HG02678 (cell line): ENCODE data around the gene TMEM132A.

Experiments used
- ATAC-seq: cut with Tn5 transposase; IDR thresholded peaks from one replicate; pipeline ENCODE4 v1.9.1; 2021; ENCODE audit warnings: mild to moderate bottlenecking, moderate library complexity; ENCODE audit not compliant: unreplicated experiment

Gene TMEM132A

DNA sequence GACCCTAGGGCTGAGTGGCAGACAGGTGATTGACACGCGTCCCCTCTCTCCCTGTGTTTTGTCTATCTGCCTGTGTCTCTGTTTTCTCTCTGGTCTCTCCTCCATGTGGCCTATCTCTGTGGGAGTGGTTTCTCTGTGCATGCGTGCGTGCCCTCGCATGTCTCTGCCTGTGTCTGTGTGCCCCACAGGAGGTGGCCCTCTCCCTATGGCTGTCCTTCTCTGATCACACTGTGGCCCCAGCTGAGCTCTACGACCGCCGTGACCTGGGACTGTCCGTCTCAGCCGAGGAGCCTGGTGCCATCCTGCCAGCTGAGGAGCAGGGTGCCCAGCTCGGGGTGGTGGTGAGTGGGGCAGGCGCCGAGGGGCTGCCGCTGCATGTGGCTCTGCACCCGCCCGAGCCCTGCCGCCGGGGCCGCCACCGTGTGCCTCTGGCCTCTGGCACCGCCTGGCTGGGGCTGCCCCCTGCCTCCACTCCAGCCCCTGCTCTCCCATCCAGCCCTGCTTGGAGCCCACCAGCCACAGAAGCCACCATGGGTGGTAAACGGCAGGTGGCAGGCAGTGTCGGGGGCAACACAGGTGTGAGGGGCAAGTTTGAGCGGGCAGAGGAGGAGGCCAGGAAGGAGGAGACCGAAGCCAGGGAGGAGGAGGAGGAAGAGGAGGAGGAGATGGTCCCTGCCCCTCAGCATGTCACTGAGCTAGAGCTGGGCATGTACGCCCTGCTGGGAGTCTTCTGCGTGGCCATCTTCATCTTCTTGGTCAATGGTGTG lies 11.6 kb downstream of the TMEM132A start:
- ATAC-seq: no peak

DNA sequence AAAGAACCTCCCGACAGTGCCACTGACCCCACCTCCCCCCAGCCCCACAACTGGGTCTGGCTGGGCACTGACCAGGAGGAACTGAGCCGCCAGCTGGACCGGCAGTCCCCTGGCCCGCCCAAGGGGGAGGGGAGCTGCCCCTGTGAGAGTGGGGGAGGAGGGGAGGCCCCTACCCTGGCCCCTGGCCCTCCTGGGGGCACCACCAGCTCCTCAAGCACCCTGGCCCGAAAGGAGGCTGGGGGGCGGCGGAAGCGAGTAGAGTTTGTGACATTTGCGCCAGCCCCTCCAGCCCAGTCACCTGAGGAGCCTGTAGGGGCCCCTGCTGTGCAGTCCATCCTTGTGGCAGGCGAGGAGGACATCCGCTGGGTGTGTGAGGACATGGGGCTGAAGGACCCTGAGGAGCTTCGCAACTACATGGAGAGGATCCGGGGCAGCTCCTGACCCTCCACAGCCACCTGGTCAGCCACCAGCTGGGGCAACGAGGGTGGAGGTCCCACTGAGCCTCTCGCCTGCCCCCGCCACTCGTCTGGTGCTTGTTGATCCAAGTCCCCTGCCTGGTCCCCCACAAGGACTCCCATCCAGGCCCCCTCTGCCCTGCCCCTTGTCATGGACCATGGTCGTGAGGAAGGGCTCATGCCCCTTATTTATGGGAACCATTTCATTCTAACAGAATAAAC lies 12.3 kb downstream of the TMEM132A start:
- ATAC-seq: no peak

- no peak for ATAC-seq
These were observed 12.9 kb downstream of the TMEM132A start for GRCh38 chr11:60937144-60937527.

GRCh38 chr11:60937811-60938210 lies 13.6 kb downstream of the TMEM132A start:
- no peak for ATAC-seq

GRCh38 chr11:60938500-60938899 lies 14.2 kb downstream of the TMEM132A start:
- ATAC-seq: no peak

- ATAC-seq: no peak
These were observed 15.0 kb downstream of the TMEM132A start for GRCh38 chr11:60939301-60939700.

DNA sequence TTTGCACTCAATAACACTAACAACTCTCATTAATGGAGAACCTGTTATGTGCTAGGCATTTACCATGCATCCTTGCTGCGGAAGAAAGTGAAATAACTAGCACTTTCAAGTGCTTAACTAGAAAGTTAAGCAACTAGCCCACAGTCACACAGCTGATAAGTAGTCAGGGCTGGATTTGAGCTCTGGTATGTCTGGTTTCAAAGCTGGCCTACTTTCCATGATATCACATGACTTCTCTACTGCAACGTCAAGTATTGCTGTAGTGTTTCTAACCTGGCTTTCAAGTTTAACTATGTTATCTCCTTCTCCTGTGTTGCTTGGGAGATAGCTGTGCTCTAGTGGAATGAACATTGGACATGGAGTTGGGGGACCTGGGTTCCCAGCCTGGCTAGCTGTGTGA lies 15.6 kb downstream of the TMEM132A start:
- ATAC-seq: no peak

DNA sequence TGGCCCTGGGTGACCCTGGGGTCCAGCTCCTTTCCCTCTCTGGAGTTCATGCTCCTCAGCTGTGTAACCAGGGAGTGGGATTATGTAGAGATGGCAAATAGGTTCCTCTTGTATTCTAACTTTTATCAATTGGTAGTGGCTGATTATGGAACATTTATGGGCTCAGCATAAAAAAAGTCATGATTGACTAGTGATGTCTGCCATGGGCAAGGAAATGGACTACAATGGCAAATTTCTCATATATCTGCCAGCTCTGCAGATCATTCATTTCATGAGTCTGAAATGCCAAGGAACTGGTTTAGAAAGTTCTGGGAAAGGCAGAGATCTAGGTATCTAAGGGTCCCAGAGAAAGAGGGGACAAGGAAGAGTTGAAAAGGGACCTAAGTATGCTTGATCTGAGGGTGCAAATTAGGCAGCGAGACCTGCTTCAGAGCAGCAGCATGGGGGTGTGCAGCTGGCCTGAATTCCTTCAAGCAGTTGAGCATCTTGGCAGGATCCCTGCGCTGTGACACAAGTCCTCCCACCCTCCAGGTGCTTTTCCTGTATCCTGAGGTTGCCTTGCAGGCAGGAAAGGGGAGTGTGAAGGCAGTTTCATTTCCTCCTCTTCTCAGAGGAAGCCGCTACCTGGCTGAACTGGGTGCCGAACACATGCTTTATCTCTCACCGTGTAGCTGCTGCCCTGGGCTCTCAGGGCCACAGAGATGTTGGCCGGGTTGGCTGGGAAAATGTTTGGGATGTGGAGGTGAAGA lies 17.3 kb downstream of the TMEM132A start:
- ATAC-seq: no peak

DNA sequence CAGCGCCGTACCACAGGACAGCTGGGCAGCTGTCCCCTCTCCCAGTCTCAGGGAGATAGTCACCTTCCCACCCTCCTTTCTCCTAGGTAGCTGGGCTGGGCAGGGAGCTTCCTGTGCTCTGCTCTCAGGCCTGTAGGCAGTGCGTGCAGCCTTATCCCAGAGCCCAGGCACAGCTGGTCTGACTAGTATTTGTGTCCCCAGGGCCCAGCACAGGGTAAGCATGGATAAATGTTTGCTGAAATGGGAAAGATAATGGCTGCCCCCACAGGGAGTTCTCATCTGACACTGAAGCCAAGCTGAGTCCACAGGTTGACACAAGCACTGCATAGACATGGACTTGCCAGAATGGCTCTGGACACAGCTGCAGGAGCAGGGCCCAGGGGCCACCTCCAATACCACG lies 18.0 kb downstream of the TMEM132A start:
- ATAC-seq: no peak

GRCh38 chr11:60942970-60943565 lies 18.8 kb downstream of the TMEM132A start:
- ATAC-seq: no peak

DNA sequence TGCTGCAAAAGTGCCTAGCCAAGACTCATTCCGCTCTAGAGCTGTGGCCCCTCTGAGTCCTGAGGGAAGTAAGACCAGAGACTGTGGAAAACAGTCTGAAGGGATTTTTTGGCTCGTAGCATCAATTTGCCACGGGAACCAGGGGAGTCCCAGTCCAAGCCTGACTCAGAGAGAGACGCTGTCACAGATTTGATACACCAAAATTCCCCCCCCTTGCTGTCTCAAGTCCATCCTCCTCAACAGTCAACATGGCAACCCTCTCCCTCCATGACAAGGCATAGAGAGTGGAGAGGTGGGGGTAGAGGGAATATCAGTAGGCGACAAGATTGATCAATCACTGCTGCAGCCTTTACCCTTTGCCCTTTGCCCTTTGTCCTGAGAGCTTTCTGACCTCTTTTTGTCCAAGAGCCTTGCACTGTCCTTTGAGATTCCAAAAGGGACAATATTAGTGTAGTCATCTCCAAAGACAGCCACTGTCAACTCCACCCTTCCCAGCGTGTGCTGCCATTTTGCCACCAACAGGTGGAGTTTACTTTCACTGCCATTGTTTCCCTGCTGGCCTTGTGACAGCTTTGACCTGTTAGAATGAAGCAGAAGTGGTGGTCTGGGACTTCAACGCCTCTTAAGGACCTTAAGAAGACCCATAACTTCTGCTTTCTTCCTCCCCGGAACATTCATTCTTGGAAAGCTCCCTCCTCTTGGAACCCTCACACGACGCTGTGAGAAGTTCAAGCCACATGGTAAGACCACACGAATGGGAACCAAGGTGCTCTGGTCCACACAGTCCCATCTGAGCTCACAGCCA lies 20.4 kb downstream of the TMEM132A start:
- no peak for ATAC-seq

DNA sequence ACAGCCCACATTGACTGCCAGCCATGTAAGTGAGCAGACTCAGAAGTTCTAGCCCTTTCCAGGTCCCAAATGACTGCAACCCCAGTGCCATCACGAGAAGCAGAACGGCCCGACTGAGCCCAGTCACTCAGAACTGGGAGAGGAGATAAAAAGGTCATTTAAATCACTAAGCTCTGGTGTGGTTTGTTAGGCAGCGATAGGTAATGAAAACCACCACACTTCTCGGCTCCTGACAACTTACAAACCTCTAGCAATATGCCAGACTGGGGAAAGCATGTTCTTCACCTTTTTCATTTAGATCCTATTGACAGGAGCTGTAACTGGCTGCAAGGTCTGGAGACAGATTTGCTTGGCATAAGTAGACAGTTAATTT lies 21.0 kb downstream of the TMEM132A start:
- no peak for ATAC-seq

DNA sequence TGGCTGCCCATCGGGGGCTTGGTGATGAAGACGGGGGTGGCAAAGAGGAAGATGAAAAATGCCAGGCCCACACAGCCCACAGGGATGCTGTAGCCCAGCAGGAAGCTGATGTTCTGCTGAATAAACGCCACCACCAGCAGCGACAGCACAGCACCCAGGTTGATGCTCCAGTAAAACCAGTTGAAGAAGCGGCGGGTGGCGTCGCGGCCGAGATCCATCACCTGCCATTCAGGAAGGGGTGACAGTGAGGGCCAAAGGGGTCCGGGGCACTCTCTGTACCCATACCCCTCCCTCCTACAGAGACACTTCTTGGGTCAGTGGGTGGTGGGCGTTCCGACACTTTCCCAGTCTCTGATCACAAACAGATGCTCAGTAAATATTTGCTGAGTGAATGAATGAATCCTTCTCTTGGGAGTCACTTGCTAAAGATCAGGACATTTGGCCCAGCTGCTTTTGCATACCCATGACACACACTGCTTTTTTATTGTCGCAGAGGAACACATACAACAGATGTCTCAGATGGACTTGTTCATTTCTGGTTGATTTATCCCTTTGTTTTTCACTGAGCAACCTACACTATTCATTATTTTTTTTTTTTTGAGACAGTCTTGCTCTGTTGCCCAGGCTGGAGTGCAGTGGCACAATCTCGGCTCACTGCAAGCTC lies 22.5 kb downstream of the TMEM132A start:
- no peak for ATAC-seq

DNA sequence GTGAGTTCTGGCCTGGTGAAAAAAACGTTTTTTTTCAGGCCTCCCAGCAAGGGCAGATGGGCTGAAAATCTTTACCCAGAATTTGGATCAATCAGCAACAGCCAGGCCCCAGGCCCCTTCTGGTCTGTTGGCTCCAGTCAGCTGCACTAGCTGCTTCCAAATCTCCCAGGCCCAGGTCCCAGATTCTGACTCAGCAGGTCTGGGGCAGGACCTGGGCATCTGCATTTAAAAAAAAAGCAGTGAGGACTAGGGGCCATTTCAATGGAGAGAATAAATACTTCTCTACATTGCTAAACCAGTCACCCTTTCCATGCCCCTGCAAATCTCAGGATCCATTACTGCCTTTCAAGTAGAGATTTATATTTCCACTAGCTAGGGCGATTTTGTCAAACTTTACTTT lies 23.4 kb downstream of the TMEM132A start:
- no peak for ATAC-seq

- ATAC-seq: no peak
These were observed 24.0 kb downstream of the TMEM132A start for GRCh38 chr11:60948250-60948649.

DNA sequence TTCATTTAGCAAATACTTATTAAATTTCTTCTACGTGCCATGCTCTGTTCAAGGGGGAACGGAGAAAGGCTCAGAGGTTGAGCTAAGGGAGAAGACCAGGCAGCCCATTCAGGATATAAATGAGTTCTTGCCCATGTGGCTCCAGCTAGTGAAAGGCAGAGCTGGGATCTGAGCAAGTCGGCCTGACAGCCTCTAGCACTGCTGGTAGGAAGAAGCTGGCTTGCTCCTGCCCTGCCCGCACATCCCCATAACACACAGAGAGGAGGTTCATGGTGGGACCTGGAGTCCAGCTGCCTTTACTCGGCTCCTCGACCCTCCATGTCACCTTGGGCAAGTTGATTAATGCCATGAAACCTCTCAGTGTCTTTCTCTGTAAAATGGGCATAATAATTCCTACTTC lies 25.8 kb downstream of the TMEM132A start:
- ATAC-seq: no peak

DNA sequence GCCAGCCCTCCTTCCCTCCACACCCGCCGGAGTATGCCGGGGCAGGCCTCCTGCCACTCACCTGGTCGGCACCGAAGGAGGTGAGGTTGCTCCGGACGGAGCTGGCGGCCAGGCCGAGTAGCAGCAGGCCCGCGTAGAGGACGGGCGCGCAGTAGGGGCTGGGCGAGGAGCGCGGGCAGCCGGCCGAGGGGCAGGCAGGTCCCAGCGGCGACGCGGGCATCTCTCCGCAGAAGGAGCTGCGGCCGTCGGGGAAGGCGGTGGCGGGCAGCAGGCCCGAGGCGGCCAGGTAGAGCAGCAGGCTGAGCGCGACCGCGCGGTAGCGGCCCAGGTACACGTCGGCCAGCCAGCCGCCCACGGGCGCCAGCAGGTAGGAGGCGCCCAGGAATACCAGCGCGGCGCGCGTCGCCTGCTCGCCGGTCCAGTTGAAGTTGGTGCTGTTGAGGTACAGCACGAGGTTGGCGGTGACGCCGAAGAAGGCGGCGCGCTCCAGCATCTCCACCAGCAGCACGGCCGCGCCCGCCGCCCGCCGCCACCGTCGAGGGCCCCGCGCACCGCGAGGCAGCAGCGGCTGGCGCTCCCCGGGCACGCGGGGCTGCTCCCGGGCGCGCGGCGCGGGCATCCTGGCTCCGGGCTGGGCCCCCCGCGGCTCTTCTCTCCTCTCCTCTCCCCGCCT lies 26.8 kb downstream of the TMEM132A start:
- ATAC-seq: no peak

- no peak for ATAC-seq
These were observed 27.3 kb downstream of the TMEM132A start for GRCh38 chr11:60951606-60951903.

- ATAC-seq: peak; percentile 70
These were observed 27.9 kb downstream of the TMEM132A start, which contains the start of gene SLC15A3 for GRCh38 chr11:60951904-60952741. Gene SLC15A3 (minus strand): TSS chr11:60952176. CDS start chr11:60951551, 625 bp downstream.
